Dermis microvascular lymphatic vessel endothelial cell (primary cell): ENCODE measurements around the gene NCAPD2. TPM values are rescaled to one million over a fixed set of nuclear protein-coding genes. Genes with fewer than 3 reads are reported as not detected.
A peak's percentile ranks its signal among the peaks of the same experiment; 100 is the strongest.

Experiments used
- DNase-seq, 2 donors: peaks; one replicate each; pipeline versions ENCODE4 v3.0.0 to v3.0.0-alpha.2; 2010; ENCODE audit warnings: low read depth in 2 of 2
- total RNA-seq: library from RNA; depleted of rRNA; stranded (reverse); fragments of >200 nt; gene quantifications from 2 replicates; pipeline ENCODE4 v1.2.1, GENCODE V29; 2014

NCAPD2 gene
- total RNA-seq, 1 donor from 2014 or later: 52.6 TPM

DNA sequence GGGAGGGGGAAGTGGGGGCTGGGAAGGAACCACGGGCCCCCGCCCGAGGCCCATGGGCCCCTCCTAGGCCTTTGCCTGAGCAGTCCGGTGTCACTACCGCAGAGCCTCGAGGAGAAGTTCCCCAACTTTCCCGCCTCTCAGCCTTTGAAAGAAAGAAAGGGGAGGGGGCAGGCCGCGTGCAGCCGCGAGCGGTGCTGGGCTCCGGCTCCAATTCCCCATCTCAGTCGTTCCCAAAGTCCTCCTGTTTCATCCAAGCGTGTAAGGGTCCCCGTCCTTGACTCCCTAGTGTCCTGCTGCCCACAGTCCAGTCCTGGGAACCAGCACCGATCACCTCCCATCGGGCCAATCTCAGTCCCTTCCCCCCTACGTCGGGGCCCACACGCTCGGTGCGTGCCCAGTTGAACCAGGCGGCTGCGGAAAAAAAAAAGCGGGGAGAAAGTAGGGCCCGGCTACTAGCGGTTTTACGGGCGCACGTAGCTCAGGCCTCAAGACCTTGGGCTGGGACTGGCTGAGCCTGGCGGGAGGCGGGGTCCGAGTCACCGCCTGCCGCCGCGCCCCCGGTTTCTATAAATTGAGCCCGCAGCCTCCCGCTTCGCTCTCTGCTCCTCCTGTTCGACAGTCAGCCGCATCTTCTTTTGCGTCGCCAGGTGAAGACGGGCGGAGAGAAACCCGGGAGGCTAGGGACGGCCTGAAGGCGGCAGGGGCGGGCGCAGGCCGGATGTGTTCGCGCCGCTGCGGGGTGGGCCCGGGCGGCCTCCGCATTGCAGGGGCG lies 40.2 kb downstream of the NCAPD2 start, which contains the start of gene GAPDH:
Gene GAPDH (plus strand): TSS at position 595 of the 772 bp plus-strand sequence. CDS start 316 bp downstream, outside the sequence.
- peak; percentile 87 to 97 for DNase-seq

DNA sequence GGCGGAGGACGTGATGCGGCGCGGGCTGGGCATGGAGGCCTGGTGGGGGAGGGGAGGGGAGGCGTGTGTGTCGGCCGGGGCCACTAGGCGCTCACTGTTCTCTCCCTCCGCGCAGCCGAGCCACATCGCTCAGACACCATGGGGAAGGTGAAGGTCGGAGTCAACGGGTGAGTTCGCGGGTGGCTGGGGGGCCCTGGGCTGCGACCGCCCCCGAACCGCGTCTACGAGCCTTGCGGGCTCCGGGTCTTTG lies 40.7 kb downstream of the NCAPD2 start:
- peak in 1 of 2 donors; percentile 84 for DNase-seq

DNA sequence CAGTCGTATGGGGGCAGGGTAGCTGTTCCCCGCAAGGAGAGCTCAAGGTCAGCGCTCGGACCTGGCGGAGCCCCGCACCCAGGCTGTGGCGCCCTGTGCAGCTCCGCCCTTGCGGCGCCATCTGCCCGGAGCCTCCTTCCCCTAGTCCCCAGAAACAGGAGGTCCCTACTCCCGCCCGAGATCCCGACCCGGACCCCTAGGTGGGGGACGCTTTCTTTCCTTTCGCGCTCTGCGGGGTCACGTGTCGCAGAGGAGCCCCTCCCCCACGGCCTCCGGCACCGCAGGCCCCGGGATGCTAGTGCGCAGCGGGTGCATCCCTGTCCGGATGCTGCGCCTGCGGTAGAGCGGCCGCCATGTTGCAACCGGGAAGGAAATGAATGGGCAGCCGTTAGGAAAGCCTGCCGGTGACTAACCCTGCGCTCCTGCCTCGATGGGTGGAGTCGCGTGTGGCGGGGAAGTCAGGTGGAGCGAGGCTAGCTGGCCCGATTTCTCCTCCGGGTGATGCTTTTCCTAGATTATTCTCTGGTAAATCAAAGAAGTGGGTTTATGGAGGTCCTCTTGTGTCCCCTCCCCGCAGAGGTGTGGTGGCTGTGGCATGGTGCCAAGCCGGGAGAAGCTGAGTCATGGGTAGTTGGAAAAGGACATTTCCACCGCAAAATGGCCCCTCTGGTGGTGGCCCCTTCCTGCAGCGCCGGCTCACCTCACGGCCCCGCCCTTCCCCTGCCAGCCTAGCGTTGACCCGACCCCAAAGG lies 41.2 kb downstream of the NCAPD2 start:
- DNase-seq: peak; percentile 77 to 89

DNA sequence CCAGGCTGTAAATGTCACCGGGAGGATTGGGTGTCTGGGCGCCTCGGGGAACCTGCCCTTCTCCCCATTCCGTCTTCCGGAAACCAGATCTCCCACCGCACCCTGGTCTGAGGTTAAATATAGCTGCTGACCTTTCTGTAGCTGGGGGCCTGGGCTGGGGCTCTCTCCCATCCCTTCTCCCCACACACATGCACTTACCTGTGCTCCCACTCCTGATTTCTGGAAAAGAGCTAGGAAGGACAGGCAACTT lies 41.7 kb downstream of the NCAPD2 start:
- no peak for DNase-seq

DNA sequence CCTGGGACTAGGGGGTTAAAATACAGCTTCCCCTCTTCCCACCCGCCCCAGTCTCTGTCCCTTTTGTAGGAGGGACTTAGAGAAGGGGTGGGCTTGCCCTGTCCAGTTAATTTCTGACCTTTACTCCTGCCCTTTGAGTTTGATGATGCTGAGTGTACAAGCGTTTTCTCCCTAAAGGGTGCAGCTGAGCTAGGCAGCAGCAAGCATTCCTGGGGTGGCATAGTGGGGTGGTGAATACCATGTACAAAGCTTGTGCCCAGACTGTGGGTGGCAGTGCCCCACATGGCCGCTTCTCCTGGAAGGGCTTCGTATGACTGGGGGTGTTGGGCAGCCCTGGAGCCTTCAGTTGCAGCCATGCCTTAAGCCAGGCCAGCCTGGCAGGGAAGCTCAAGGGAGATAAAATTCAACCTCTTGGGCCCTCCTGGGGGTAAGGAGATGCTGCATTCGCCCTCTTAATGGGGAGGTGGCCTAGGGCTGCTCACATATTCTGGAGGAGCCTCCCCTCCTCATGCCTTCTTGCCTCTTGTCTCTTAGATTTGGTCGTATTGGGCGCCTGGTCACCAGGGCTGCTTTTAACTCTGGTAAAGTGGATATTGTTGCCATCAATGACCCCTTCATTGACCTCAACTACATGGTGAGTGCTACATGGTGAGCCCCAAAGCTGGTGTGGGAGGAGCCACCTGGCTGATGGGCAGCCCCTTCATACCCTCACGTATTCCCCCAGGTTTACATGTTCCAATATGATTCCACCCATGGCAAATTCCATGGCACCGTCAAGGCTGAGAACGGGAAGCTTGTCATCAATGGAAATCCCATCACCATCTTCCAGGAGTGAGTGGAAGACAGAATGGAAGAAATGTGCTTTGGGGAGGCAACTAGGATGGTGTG lies 42.3 kb downstream of the NCAPD2 start:
- no peak for DNase-seq

DNA sequence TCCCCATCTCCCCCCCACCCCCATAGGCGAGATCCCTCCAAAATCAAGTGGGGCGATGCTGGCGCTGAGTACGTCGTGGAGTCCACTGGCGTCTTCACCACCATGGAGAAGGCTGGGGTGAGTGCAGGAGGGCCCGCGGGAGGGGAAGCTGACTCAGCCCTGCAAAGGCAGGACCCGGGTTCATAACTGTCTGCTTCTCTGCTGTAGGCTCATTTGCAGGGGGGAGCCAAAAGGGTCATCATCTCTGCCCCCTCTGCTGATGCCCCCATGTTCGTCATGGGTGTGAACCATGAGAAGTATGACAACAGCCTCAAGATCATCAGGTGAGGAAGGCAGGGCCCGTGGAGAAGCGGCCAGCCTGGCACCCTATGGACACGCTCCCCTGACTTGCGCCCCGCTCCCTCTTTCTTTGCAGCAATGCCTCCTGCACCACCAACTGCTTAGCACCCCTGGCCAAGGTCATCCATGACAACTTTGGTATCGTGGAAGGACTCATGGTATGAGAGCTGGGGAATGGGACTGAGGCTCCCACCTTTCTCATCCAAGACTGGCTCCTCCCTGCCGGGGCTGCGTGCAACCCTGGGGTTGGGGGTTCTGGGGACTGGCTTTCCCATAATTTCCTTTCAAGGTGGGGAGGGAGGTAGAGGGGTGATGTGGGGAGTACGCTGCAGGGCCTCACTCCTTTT lies 43.1 kb downstream of the NCAPD2 start:
- DNase-seq: no peak

DNA sequence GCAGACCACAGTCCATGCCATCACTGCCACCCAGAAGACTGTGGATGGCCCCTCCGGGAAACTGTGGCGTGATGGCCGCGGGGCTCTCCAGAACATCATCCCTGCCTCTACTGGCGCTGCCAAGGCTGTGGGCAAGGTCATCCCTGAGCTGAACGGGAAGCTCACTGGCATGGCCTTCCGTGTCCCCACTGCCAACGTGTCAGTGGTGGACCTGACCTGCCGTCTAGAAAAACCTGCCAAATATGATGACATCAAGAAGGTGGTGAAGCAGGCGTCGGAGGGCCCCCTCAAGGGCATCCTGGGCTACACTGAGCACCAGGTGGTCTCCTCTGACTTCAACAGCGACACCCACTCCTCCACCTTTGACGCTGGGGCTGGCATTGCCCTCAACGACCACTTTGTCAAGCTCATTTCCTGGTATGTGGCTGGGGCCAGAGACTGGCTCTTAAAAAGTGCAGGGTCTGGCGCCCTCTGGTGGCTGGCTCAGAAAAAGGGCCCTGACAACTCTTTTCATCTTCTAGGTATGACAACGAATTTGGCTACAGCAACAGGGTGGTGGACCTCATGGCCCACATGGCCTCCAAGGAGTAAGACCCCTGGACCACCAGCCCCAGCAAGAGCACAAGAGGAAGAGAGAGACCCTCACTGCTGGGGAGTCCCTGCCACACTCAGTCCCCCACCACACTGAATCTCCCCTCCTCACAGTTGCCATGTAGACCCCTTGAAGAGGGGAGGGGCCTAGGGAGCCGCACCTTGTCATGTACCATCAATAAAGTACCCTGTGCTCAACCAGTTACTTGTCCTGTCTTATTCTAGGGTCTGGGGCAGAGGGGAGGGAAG lies 43.9 kb downstream of the NCAPD2 start:
- DNase-seq: peak; percentile 74 to 86

DNA sequence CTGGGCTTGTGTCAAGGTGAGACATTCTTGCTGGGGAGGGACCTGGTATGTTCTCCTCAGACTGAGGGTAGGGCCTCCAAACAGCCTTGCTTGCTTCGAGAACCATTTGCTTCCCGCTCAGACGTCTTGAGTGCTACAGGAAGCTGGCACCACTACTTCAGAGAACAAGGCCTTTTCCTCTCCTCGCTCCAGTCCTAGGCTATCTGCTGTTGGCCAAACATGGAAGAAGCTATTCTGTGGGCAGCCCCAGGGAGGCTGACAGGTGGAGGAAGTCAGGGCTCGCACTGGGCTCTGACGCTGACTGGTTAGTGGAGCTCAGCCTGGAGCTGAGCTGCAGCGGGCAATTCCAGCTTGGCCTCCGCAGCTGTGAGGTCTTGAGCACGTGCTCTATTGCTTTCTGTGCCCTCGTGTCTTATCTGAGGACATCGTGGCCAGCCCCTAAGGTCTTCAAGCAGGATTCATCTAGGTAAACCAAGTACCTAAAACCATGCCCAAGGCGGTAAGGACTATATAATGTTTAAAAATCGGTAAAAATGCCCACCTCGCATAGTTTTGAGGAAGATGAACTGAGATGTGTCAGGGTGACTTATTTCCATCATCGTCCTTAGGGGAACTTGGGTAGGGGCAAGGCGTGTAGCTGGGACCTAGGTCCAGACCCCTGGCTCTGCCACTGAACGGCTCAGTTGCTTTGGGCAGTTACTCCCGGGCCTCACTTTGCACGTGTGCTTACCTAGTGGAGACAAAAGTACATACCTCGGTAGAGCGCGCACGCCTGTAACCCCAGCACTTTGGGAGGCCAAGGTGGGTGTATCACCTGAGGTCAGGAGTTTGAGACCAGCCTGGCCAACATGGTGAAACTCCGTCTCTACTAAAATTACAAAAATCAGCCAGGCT lies 44.8 kb downstream of the NCAPD2 start:
- no peak for DNase-seq

DNA sequence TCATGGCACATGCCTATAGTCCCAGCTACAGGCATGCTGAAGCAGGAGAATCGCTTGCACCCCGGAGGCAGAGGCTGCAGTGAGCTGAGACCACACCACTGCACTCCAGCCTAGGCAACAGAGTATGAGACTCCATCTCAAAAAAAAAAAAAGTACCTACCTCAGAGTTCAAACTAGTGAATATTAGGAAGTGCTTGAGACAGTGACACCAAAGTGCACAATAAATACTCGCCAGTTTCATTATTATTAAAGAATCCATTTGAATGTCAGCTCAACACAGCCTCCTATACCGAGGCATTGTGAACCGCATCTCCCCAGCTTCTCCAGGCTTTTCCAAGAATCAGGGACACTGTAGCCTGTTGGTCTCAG lies 45.4 kb downstream of the NCAPD2 start:
- no peak for DNase-seq

DNA sequence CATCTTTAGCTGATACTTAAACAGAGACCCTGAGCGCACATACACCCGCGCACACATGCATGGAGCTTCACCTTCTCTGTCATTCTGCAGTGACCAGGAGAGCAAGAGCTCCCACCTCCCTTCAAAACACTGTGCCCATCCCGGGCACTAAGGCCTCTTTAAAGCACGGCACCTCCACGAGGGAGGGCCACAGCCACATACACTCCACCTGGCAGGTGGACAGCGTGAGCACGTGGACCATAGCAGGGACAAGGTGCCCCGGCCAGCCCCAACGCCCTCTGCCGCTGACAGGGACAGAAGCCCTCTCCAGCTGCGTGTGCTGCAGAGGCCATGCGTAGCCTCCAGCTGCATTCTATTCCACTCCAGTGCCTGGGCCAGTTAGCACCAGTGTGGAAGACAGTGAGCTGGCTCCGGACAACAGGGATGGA lies 45.8 kb downstream of the NCAPD2 start:
- no peak for DNase-seq

DNA sequence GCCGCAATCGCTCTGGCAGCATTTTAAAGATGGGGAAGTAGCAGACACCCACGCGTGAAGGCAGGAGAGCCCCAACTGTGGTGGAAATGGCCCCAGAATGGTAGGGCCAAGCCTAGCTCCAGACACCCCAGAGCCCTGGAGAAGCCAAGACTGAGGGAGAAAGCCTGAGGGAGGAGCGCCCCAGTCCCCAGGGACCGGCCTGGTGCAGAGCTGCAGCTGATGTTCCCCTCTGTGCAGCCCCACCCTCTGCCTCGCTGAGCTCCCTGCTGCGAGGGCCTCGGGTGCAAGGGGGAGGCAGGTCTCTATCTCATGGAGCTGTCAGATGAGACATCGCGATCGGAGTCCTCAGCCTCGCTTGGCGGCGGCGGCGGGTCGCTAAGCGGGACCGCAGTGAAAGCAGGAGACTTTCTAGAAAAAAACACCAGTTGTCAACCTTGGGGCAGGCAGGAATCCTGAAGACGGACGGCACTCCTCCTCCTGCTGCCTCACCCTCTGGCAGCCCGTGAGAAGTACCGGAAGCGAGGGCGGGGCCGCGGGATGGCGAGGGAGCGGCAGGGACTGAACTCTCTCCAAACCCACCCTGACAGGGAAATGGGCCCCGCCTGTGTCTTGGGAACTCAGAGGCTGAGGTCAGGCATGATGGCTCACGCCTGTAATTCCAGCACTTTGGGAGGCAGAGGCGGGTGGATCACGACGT lies 46.4 kb downstream of the NCAPD2 start:
- peak in 1 of 2 donors; percentile 76 for DNase-seq

DNA sequence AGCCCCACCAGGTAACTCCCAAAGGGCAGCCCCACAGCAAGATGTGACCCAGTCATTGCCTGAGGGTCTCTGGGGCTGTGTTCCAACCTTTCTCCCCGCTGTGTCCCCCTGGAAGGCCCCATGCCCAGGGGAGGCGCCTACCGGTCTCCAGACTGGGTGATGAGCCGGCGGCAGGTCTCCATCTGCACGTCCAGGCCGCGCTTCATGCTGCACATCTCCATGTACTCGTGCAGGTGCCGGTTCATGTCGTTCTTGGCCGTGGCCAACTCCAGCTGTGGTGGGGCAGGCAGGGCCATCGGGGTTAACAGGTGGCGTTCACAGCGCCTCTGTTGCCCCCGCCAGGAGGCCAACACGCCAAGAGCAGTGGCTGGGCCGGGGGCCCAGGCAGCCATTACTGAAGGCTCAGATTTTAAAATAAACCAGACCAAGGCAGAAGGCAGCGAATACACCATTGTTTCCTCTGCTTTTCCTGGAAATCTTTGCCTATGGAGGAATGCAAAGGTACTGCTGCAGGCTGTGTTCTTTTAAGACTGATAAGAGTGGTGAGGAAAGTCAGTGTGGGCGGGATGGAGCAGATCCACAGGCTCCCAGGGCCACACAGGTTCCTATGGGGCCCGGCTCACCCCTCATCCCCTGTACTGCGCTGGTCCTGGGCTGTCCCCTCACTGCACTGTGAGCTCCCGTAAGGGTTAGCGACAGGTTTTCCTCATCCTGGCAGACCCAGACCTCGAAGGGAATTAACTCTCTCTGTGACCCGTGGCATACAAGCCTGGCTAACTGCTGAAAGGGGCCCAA lies 47.7 kb downstream of the NCAPD2 start:
- no peak for DNase-seq

DNA sequence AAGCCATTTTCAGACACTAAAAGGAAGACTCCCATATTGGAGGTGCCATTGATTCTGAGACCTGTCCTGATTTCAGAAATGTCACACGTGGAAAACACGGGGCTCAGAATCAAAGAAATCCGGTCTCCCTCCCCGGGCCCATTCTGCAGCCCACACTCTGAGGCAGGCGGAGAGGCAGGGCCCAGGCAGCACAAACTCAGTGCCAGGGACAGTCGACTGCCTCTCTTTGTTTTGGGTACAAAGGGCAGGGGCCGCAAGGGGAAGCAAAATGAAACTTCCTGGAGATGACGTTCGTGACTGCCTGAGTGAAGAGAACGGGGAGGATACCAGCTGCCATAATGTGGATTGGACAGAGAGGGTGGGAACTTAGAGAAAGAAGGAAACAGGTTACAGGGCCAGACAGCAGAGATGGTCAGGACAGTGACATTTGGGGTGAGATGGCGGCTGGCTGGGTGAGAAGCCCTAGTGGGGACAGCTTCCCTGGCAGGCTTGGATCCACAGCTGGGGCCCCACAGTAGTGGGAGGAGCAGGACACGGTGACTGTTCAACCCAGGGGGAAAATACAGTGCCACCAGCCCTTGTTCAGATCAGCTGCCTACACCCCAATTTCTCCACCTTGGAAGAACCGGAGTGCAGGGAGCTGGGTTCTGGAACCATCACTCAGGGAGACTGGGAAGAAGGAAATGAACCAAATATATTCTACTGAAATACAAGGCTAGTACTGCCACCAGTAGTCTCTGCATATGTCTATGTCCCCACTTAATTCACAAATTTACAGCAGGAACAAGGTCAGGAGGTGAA lies 48.5 kb downstream of the NCAPD2 start:
- DNase-seq: peak; percentile 44 to 65

DNA sequence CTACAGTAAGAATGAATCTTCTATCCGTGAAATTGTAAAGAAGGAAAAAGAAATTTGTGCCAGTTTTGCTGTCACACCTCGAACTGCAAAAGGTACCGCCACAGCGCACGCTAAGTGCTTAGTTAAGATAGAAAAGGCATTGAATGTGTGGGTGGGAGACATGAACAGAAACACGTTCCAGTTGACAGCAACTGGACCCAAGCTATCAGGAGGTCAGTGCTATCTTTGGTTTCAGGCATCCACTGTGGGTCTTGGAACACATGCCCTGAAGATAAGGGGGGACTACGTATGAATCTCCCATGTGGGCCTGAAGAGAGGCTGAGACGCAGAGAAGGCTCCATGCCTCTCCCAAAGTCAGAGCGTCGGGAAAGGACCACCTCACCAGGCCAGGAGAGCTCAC lies 52.1 kb downstream of the NCAPD2 start:
- no peak for DNase-seq

DNA sequence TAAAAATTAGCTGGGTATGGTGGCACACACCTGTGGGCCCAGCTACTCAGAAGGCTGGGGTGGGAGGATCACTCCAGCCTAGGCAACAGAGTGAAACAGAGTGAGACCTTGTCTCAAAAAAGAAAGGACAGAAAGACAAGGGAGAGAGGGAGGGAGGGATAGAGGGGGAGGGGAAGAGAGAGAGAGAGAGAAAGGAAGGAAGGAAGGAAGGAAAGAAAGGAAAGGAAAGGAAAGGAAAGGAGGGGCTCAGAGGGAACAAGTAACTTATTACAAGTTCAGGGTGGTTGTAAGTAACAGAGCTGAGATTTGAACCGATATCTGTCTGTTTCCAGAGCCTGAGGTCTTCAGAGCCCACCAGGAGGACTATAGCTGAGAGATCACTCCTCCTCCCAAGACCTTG lies 53.7 kb downstream of the NCAPD2 start:
- no peak for DNase-seq

DNA sequence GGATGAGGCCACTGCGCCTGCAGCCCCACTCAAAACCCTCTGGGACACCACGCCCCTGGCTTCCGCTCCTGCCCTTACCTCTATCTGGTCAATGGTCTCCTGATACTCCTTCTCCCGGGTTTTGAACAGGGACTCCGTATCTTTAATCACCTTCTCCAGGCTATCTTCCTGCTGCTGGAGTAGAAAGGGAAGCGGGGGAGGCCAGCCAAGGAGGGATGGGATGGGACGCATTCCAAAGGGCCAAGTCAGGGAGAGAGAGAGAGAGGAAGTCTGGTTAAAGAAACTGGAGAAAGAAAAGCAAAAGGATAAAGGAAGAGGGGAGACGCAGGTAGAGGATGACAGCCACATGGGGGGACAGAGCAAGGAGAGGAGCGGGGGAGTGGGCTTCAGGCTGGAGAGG lies 54.1 kb downstream of the NCAPD2 start:
- peak in 1 of 2 donors; percentile 61 for DNase-seq

DNA sequence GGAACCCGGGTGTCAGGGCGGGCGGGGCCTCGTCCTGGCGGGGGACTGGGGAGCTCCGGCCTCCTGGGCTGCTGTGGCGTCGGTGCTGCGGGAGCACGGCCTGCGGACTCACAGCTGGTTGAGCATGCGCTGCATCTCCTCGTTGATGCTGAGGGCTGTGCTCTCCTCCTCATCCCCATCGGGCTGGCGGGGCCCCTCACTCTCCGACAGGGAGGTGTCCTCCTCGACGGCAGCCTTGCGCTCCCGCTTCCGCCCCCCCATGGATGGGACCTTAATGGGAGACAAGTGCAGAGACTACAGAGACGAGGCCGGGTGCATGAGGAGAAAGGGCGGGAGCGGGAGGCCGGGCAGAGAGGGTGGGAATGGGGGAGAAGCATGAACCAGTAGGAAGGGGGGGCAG lies 54.7 kb downstream of the NCAPD2 start:
- no peak for DNase-seq
